ENCODE measurements around the gene MGARP. TPM values are rescaled to one million over a fixed set of nuclear protein-coding genes. Genes with fewer than 3 reads are reported as not detected.

Gene MGARP
- total RNA-seq (2014; rRNA removed; shearing (Covaris generic)) (0.88 and 2.6 TPM in 2 replicates), total RNA-seq (2022) (0.28 TPM in 1 of 2 replicates, not detected in the other), Bru-seq, nascent RNA (percentile 30 among the genes with signal in this experiment), BruChase-seq, experiment 1, labeled RNA remaining after a 6-hour chase (percentile 20 among the genes with signal in this experiment), BruChase-seq, experiment 2, labeled RNA remaining after a 2-hour chase (percentile 27 among the genes with signal in this experiment)
- long read RNA-seq, result 0 reads

DNA sequence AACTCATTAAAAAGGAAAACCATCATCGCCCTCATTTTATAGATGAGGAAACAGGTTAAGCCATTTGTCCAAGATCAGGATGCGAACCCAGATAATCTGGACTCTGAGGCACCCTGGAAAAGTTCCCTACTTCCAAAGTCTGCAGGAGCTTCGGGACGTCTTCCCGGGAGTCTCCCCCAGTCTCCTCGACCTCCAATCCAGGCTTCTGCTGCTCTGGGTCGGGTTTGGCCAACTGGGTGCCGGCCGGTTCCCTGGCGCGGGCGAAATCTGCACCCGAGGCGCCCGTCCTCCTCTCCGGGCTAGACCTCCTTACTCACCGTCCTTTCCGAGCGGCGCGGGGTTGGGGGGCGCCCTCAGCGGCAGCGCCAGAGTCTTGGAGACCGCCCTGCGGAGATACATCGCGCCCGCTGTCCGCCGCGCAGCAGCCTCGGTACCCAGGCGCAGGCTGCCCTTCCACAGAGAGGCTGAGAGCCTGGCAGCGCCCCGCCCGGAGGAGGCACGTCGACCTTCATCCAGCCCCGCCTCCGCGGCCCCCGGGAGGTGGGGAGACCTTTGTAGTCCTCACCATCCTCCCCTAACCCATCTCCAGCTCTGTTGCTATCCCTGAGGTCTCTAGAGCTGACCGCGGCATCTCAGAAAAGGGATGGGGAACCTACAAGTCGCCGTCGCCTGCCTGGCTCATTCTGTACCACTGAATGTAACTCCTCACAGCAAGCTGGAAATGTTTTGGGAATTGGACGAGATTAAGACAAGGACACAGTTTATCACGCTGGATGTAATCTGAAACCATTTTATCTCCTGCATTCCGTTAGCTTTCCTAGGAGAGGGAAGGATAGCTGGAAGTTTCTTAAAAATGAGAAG lies at the start of gene MGARP:
Gene MGARP, minus strand, starts transcription at position 466 of the 861 bp plus-strand sequence. Its CDS starts 67 bp downstream, at position 399.
- Histone ChIP-seq H4K20me1 (ENCODE audit: insufficient read depth, low read length) (no peaks in the 10 kb centered on the region), H3K4me3 (ENCODE audit: low read depth, low read length, poor library complexity, severe bottlenecking) (peak within 1 kb of the TSS; percentile 29), H3K79me2 (ENCODE audit: insufficient read depth, low read depth, low read length) (no peaks in the 10 kb centered on the region), H3K4me2 (ENCODE audit: low read length) (peak within 1 kb of the TSS; percentile 43), H3K36me3 (ENCODE audit: insufficient read depth, low read length) (no peaks in the 10 kb centered on the region), H3K27ac (ENCODE audit: low read depth, low read length, poor library complexity, severe bottlenecking) (no peak within 1 kb of the TSS), H3K9me3 (ENCODE audit: low read length) (peaks cover 11% of the 10 kb centered on the region; the same call in 1 of the 2 replicates), H2AFZ (ENCODE audit: low read length) (peak within 1 kb of the TSS; percentile 84), H3K9me2 (ENCODE audit: insufficient read depth, low read length) (no peaks in the 10 kb centered on the region), H3K4me1 (ENCODE audit: insufficient read depth, low read length, poor library complexity, severe bottlenecking) (peaks cover 19% of the 10 kb centered on the region)
- TF ChIP-seq, protein P1, sequence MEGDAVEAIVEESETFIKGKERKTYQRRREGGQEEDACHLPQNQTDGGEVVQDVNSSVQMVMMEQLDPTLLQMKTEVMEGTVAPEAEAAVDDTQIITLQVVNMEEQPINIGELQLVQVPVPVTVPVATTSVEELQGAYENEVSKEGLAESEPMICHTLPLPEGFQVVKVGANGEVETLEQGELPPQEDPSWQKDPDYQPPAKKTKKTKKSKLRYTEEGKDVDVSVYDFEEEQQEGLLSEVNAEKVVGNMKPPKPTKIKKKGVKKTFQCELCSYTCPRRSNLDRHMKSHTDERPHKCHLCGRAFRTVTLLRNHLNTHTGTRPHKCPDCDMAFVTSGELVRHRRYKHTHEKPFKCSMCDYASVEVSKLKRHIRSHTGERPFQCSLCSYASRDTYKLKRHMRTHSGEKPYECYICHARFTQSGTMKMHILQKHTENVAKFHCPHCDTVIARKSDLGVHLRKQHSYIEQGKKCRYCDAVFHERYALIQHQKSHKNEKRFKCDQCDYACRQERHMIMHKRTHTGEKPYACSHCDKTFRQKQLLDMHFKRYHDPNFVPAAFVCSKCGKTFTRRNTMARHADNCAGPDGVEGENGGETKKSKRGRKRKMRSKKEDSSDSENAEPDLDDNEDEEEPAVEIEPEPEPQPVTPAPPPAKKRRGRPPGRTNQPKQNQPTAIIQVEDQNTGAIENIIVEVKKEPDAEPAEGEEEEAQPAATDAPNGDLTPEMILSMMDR (conservative IDR thresholded peaks at IDR 0.05; ENCODE audit: low read length), result no peak
- no peak for TF ChIP-seq EZH2phosphoT487 (IDR thresholded peaks at IDR 0.05; ENCODE audit: borderline replicate concordance, low read depth, low read length)
- intact Hi-C loops (cut with micrococcal nuclease; ENCODE audit: unreplicated experiment), result no loop called here
- ChIA-PET CTCF (ENCODE audit: unreplicated experiment) (interaction anchor here (0.6 kb wide), 1 partner anchor 60 kb away, joined by 3 read pairs; no protein-coding TSS in a partner anchor), POLR2A (interaction anchor here (0.6 to 3.4 kb wide), 5 partner anchors 13 to 124 kb away, joined by 3 to 24 read pairs (median 3); no protein-coding TSS in a partner anchor)
- no peak for DNase-seq (ENCODE audit: low spot score)
- no TSS peak for BruUV-seq (replicated peaks)

DNA sequence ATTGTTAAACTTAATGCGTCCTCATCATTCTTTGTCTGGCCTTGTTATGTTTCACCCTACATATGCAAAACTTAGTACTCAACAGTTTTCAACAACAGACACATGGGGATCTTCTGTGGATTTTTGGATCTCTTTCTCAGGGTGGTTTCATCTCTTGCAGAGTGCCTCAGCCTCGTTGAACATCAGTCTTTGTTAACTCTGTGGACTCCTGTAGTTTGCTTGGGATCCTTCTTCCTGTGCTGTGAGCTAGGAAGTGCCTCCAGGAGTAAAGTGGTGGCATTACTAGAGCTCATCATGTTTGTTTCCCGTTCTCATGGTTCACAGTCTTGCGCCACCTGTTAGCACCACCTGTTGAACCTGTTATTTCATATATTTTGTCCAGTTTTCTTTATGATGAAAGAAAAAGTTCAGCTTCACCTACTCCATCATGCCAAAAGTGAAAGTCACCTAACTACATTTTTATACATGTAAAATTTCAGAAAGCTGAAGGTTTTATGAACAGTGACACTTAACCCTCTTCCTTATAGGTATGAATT lies 49.7 kb upstream of the MGARP start:
- H3K79me2 ChIP-seq (ENCODE audit: insufficient read depth, low read depth, low read length), result peaks cover 100% of the 10 kb centered on the region
- no peak overlapping the region for H2AFZ ChIP-seq (ENCODE audit: low read length)
- DNase-seq (ENCODE audit: low spot score), result peak; percentile 14
- CTCF ChIA-PET (ENCODE audit: unreplicated experiment), result no interaction called here
- H3K36me3 ChIP-seq (ENCODE audit: insufficient read depth, low read length), result peaks cover 94% of the 10 kb centered on the region
- TF ChIP-seq EZH2phosphoT487 (IDR thresholded peaks at IDR 0.05; ENCODE audit: borderline replicate concordance, low read depth, low read length), result no peak
- TF ChIP-seq, protein P1 (conservative IDR thresholded peaks at IDR 0.05; ENCODE audit: low read length), result no peak; the same call in 1 of the 2 replicates
- H3K27ac ChIP-seq (ENCODE audit: low read depth, low read length, poor library complexity, severe bottlenecking), result peak overlapping the region; percentile 49
- POLR2A ChIA-PET, result interaction anchor here (0.8 to 2.3 kb wide), 13 partner anchors 8 to 124 kb away, joined by 3 to 15 read pairs (median 5); partner anchors contain the start of gene NAA15
- H3K4me2 ChIP-seq (ENCODE audit: low read length), result peak overlapping the region; percentile 51
- intact Hi-C loops (cut with micrococcal nuclease; ENCODE audit: unreplicated experiment), result no loop called here
- H3K9me2 ChIP-seq (ENCODE audit: insufficient read depth, low read length), result no peaks in the 10 kb centered on the region
- BruUV-seq (replicated peaks), result no TSS peak
- H3K4me1 ChIP-seq (ENCODE audit: insufficient read depth, low read length, poor library complexity, severe bottlenecking), result peaks cover 25% of the 10 kb centered on the region
- H4K20me1 ChIP-seq (ENCODE audit: insufficient read depth, low read length), result peaks cover 30% of the 10 kb centered on the region
- peak overlapping the region; percentile 1 for H3K4me3 ChIP-seq (ENCODE audit: low read depth, low read length, poor library complexity, severe bottlenecking)
- H3K9me3 ChIP-seq (ENCODE audit: low read length), result no peaks in the 10 kb centered on the region; the same call in 1 of the 2 replicates
